NT2/D1 (cell line): Measurements from ENCODE around the gene HTATIP2.

Experiments
- DNase-seq: peaks from one replicate; pipeline ENCODE4 v3.0.0-alpha.2; 2011; ENCODE audit warnings: low read depth, low spot score
- H3K27me3 ChIP-seq: 2 replicates; pipeline ENCODE4 v1.6.0; 2011; ENCODE audit warnings: mild to moderate bottlenecking; ENCODE audit not compliant: insufficient read length, insufficient read depth
- H3K36me3 ChIP-seq: 2 replicates; pipeline ENCODE4 v1.6.1; 2011; ENCODE audit warnings: mild to moderate bottlenecking, low read length, mixed read lengths; ENCODE audit not compliant: insufficient read depth, insufficient read length
- H3K4me1 ChIP-seq: 2 replicates; pipeline ENCODE4 v1.5.1; 2011; ENCODE audit not compliant: insufficient read depth, insufficient read length
- H3K4me3 ChIP-seq: 2 replicates; pipeline ENCODE4 v1.5.1; 2011; ENCODE audit warnings: low read depth; ENCODE audit not compliant: insufficient read length
- H3K9ac ChIP-seq: 2 replicates; pipeline ENCODE4 v1.6.0; 2011; ENCODE audit warnings: low read depth; ENCODE audit not compliant: insufficient read length
- H3K9me3 ChIP-seq: 2 replicates; pipeline ENCODE4 v1.5.1; 2011; ENCODE audit warnings: mild to moderate bottlenecking, low read length; ENCODE audit not compliant: insufficient read depth
- SUZ12 ChIP-seq: IDR thresholded peaks from 2 replicates; pipeline ENCODE4 v1.6.1; 2011; ENCODE audit not compliant: insufficient read length, insufficient read depth; ENCODE audit errors: extremely low read depth
- YY1 ChIP-seq: IDR thresholded peaks from 2 replicates; pipeline ENCODE4 v1.6.1; 2011; ENCODE audit not compliant: insufficient read length, insufficient read depth
- ZNF274 ChIP-seq: IDR thresholded peaks from 2 replicates; pipeline ENCODE4 v1.6.1; 2011; ENCODE audit warnings: mild to moderate bottlenecking, low read depth, low read length

Gene HTATIP2

GRCh38 chr11:20417771-20418170 lies 54.3 kb downstream of the HTATIP2 start:
- DNase-seq: no peak
- Histone ChIP-seq H3K36me3 (peaks cover 19% of the 10 kb centered on the region), H3K9ac (no peak overlapping the region), H3K4me1 (no peaks in the 10 kb centered on the region), H3K9me3 (no peaks in the 10 kb centered on the region), H3K4me3 (no peak overlapping the region), H3K27me3 (no peaks in the 10 kb centered on the region)
- no peak for TF ChIP-seq YY1
- no peak for TF ChIP-seq SUZ12
- TF ChIP-seq ZNF274: no peak

DNA sequence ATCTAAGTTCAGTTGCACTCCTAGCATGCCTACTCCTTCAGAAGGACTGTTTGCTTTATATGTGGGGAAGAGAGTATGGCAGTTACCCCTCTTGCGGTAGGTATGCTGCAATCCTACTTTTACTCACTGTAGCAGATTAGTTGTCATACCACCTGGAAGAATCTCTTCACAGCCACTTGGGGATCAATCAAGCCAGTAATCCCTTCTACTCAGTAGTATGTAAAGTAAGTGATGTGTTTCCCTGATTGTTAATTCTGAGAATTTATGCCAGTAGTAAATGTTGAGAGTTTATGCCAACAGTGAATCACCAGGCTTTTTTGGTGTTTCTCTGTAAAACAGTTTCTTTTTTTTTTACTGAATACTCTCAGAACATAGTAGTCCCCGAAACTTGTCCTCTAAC lies 58.4 kb downstream of the HTATIP2 start:
- no peak for DNase-seq
- no peak for TF ChIP-seq ZNF274
- no peak for TF ChIP-seq YY1
- TF ChIP-seq SUZ12: no peak
- Histone ChIP-seq H3K4me1 (no peaks in the 10 kb centered on the region), H3K4me3 (no peak overlapping the region), H3K9me3 (no peaks in the 10 kb centered on the region), H3K9ac (no peak overlapping the region), H3K27me3 (no peaks in the 10 kb centered on the region), H3K36me3 (peaks cover 16% of the 10 kb centered on the region)

- H3K4me3 ChIP-seq: no peak overlapping the region
- TF ChIP-seq SUZ12 (no peak), YY1 (no peak), ZNF274 (no peak)
- no peak overlapping the region for H3K9ac ChIP-seq
- no peak for DNase-seq
- no peaks in the 10 kb centered on the region for H3K27me3 ChIP-seq
- H3K4me1 ChIP-seq: no peaks in the 10 kb centered on the region
- no peaks in the 10 kb centered on the region for H3K36me3 ChIP-seq
- H3K9me3 ChIP-seq: no peaks in the 10 kb centered on the region
Observed at GRCh38 chr11:20429216-20429615, 65.7 kb downstream of the HTATIP2 start.
